Dedifferentiated amniotic fluid mesenchymal stem cell (primary cell): ENCODE results near the gene STKLD1.

Experiments
- DNase-seq: peaks from one replicate; pipeline ENCODE4 v3.0.0-alpha.2; 2016; ENCODE audit errors: extremely low spot score

The STKLD1 gene

GRCh38 chr9:133417541-133418461, 41.6 kb downstream of the STKLD1 start, which contains the start of gene REXO4:
REXO4 (minus strand) TSS chr9:133418010; CDS start chr9:133417844, 166 bp downstream.
- peak; percentile 62 for DNase-seq

- DNase-seq: no peak
Observed at GRCh38 chr9:133419005-133419404, 42.8 kb downstream of the STKLD1 start.

- no peak for DNase-seq
Observed at GRCh38 chr9:133420392-133420827, 44.2 kb downstream of the STKLD1 start.

- DNase-seq: no peak
Observed at GRCh38 chr9:133421615-133422542, 45.7 kb downstream of the STKLD1 start, which contains the start of gene ADAMTS13. ADAMTS13 (plus strand) TSS chr9:133422367; CDS start chr9:133422444, 77 bp downstream.

- DNase-seq: no peak
Observed at GRCh38 chr9:133423216-133423615, 47.0 kb downstream of the STKLD1 start.

GRCh38 chr9:133424187-133424586, 48.0 kb downstream of the STKLD1 start:
- no peak for DNase-seq

- DNase-seq: no peak
Observed at GRCh38 chr9:133425049-133425632, 49.0 kb downstream of the STKLD1 start.

- no peak for DNase-seq
Observed at GRCh38 chr9:133426011-133426410, 49.8 kb downstream of the STKLD1 start.

- no peak for DNase-seq
Observed at GRCh38 chr9:133427658-133428348, 51.6 kb downstream of the STKLD1 start.

- DNase-seq: no peak
Observed at GRCh38 chr9:133428617-133429101, 52.5 kb downstream of the STKLD1 start.

GRCh38 chr9:133429214-133429613, 53.0 kb downstream of the STKLD1 start:
- no peak for DNase-seq

GRCh38 chr9:133429641-133430161, 53.5 kb downstream of the STKLD1 start:
- no peak for DNase-seq

- no peak for DNase-seq
Observed at GRCh38 chr9:133430244-133430643, 54.1 kb downstream of the STKLD1 start.

GRCh38 chr9:133433351-133433843, 57.2 kb downstream of the STKLD1 start:
- no peak for DNase-seq

GRCh38 chr9:133436681-133437080, 60.5 kb downstream of the STKLD1 start:
- no peak for DNase-seq

- DNase-seq: no peak
Observed at GRCh38 chr9:133437753-133438531, 61.8 kb downstream of the STKLD1 start.

GRCh38 chr9:133439337-133439736, 63.2 kb downstream of the STKLD1 start:
- DNase-seq: no peak

GRCh38 chr9:133440874-133441273, 64.7 kb downstream of the STKLD1 start:
- no peak for DNase-seq

GRCh38 chr9:133441571-133441970, 65.4 kb downstream of the STKLD1 start:
- no peak for DNase-seq

GRCh38 chr9:133443248-133443647, 67.1 kb downstream of the STKLD1 start:
- DNase-seq: no peak
